Measurements from ENCODE around the gene UBE2K.

GRCh38 chr4:39745920-39746319, 48.0 kb downstream of the UBE2K start:
- TF ChIP-seq CTCF (IDR thresholded peaks at IDR 0.05 in 2 of 3, conservative IDR thresholded peaks at IDR 0.05 in 1 of 3; ENCODE audit: control insufficient read depth in 2 of 3, extremely low read depth in 1 of 3, insufficient read depth in 1 of 3, low read depth in 3 of 3, low read length in 3 of 3) (no peak), SIN3A (IDR thresholded peaks at IDR 0.05; ENCODE audit: low read depth, low read length) (no peak), MXI1 (IDR thresholded peaks at IDR 0.05; ENCODE audit: low read depth, low read length) (no peak), ZNF274 (IDR thresholded peaks at IDR 0.05; ENCODE audit: insufficient read depth, insufficient read length) (no peak), GATAD2B (conservative IDR thresholded peaks at IDR 0.05; ENCODE audit: low read depth) (no peak), CREB1 (IDR thresholded peaks at IDR 0.05; ENCODE audit: low read depth) (no peak), EZH2 (IDR thresholded peaks at IDR 0.05; ENCODE audit: borderline replicate concordance, control insufficient read depth, low read depth, low read length) (no peak), POLR2AphosphoS2 (IDR thresholded peaks at IDR 0.05; ENCODE audit: low read depth, low read length) (no peak), NRF1 (conservative IDR thresholded peaks at IDR 0.05; ENCODE audit: low read depth, low read length) (no peak)
